A549 (cell line): ENCODE results near the gene ARFGEF2.
"Not testable (repeated sequence)": the region's sequence is repeated elsewhere in the genome, so short reads cannot be mapped to it uniquely, and the experiment has no call there.

Experiments used
- CBX8 ChIP-seq: fragments of 200-600 bp; sonication (generic); IDR thresholded peaks from 2 replicates; pipeline ENCODE4 v1.6.1; 2016
- CEBPB ChIP-seq, 2 experiments: fragments of >200 bp in 1 of 2; sonication (Bioruptor Twin) in 1 of 2; formaldehyde crosslinking in 1 of 2; IDR thresholded peaks; 2 replicates each; pipeline ENCODE4 v1.6.1; 2012 to 2016
- CHD2 ChIP-seq: fragments of 150-350 bp; IDR thresholded peaks from 2 replicates; pipeline ENCODE4 v1.6.1; 2014; ENCODE audit warnings: low read length; ENCODE audit not compliant: partially characterized antibody
- CHD4 ChIP-seq: fragments of 200-600 bp; sonication (generic); IDR thresholded peaks from 2 replicates; pipeline ENCODE4 v1.6.1; 2016; ENCODE audit warnings: antibody characterized with exemption, mild to moderate bottlenecking, borderline replicate concordance
- CTCF ChIP-seq: fragments of >200 bp; sonication (Bioruptor Twin); formaldehyde crosslinking; IDR thresholded peaks from 3 replicates; pipeline ENCODE4 v1.5.1; 2016
- EP300 ChIP-seq, 2 experiments: fragments of >200 bp; sonication (Bioruptor Twin); formaldehyde crosslinking; IDR thresholded peaks; 2 replicates in 1 of 2; 3 replicates in 1 of 2; pipeline ENCODE4 v1.6.1; 2016 to 2017
- HDAC2 ChIP-seq: fragments of 200-600 bp; sonication (generic); IDR thresholded peaks from 2 replicates; pipeline ENCODE4 v1.6.1; 2016
- HMGXB4 ChIP-seq: fragments of 250-450 bp; sonication (Bioruptor Pico); IDR thresholded peaks from 2 replicates; pipeline ENCODE4 v1.5.0; 2021; ENCODE audit warnings: mild to moderate bottlenecking, moderate library complexity, borderline replicate concordance
- MAFK ChIP-seq: fragments of 450-650 bp; IDR thresholded peaks from 2 replicates; pipeline ENCODE4 v1.6.1; 2014; ENCODE audit not compliant: partially characterized antibody
- MAX ChIP-seq: IDR thresholded peaks from 2 replicates; pipeline ENCODE4 v1.6.1; 2012
- POLR2A ChIP-seq: IDR thresholded peaks from 2 replicates; pipeline ENCODE4 v1.6.1; 2012; ENCODE audit warnings: mild to moderate bottlenecking, low read length
- RFX5 ChIP-seq: fragments of 450-650 bp; IDR thresholded peaks from 2 replicates; pipeline ENCODE4 v1.7.1; 2014; ENCODE audit warnings: antibody characterized with exemption, mild to moderate bottlenecking, moderate library complexity

- TF ChIP-seq CTCF; RFX5; POLR2A; MAFK; CHD4; EP300 (IDR thresholded peaks at IDR 0.05); HDAC2; HMGXB4 (CRISPR knock-in tag); CEBPB (IDR thresholded peaks at IDR 0.05); MAX; CHD2; CBX8: not testable (repeated sequence)
Measured at GRCh38 chr20:48934966-48935365, 13.5 kb downstream of the ARFGEF2 start.
